ENCODE results near the gene FAM110D. TPM values are rescaled to one million over a fixed set of nuclear protein-coding genes. Genes with fewer than 3 reads are reported as not detected.
A peak's percentile ranks its signal among the peaks of the same experiment; 100 is the strongest.

The FAM110D gene
- total RNA-seq, 1 experiment from 2014 or later, result not detected

DNA sequence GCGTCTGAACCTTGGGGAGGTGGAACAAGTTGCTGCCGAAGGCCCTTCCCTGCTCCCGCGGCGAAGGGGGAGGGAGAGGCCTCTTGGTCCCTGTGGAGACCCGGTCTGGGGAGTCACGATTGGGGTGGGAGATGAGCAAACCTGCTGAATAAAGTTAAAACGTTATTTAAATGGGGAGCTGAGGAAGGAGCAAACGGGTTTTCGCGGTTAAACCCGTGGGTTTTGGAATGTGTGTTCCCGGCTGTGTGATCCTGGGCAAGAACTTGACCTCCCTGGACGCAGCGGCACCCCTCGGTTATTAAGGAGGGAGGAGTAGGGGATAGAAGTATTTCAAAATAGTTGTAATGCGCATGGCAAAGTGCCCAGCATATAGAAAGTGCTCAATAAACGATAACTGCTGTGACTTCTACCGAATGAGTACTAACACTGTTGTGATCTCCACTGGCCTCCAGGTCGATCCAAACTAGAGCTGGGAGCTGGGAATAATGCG is 3.4 kb downstream of the FAM110D start:
- peak overlapping the region; percentile 67 for H3K4me3 Mint-ChIP-seq (ENCODE audit: low read depth, unreplicated experiment)
- CTCF ChIA-PET, result interaction anchor here (0.6 kb wide), 1 partner anchor 71 kb away, joined by 3 read pairs; the partner anchor contains the start of gene CEP85
- TF ChIP-seq, protein P1, sequence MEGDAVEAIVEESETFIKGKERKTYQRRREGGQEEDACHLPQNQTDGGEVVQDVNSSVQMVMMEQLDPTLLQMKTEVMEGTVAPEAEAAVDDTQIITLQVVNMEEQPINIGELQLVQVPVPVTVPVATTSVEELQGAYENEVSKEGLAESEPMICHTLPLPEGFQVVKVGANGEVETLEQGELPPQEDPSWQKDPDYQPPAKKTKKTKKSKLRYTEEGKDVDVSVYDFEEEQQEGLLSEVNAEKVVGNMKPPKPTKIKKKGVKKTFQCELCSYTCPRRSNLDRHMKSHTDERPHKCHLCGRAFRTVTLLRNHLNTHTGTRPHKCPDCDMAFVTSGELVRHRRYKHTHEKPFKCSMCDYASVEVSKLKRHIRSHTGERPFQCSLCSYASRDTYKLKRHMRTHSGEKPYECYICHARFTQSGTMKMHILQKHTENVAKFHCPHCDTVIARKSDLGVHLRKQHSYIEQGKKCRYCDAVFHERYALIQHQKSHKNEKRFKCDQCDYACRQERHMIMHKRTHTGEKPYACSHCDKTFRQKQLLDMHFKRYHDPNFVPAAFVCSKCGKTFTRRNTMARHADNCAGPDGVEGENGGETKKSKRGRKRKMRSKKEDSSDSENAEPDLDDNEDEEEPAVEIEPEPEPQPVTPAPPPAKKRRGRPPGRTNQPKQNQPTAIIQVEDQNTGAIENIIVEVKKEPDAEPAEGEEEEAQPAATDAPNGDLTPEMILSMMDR (IDR thresholded peaks at IDR 0.05; ENCODE audit: unreplicated experiment), result no peak
- no TSS peak for BruUV-seq (replicated peaks)
- no peaks in the 10 kb centered on the region for H3K9me3 Mint-ChIP-seq (ENCODE audit: low read depth, unreplicated experiment)
- H3K27ac Mint-ChIP-seq (ENCODE audit: unreplicated experiment), result peak overlapping the region; percentile 21
- no peak for DNase-seq
- intact Hi-C loops (cut with micrococcal nuclease; ENCODE audit: unreplicated experiment), result loop anchor here (5.0 kb wide), 1 partner anchor 55 kb away; no protein-coding TSS in a partner anchor
- peaks cover 13% of the 10 kb centered on the region for H3K27me3 Mint-ChIP-seq (ENCODE audit: unreplicated experiment)
- H3K4me1 Mint-ChIP-seq (ENCODE audit: low read depth, unreplicated experiment), result no peaks in the 10 kb centered on the region
- peaks cover 11% of the 10 kb centered on the region for H3K36me3 Mint-ChIP-seq (ENCODE audit: insufficient read depth, unreplicated experiment)

DNA sequence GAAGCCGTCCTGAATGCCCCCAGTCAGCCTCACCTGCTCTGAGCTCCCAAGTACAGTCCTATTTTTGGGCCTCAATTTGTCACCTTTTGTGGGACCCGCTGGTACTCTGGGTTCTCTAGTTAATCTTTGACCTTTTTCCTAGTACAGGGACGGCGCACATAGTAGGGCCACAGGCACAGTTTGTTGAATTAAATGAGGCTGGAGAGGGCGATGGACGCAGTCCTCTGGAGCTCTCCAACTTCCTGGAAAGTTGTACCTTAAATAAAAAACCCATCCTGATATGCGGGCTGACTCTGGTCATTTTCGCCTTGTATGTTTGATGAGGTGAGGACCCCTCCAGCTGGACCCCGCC is 4.8 kb downstream of the FAM110D start:
- CTCF ChIA-PET, result no interaction called here
- peaks cover 11% of the 10 kb centered on the region for H3K36me3 Mint-ChIP-seq (ENCODE audit: insufficient read depth, unreplicated experiment)
- DNase-seq, result no peak
- peaks cover 13% of the 10 kb centered on the region for H3K27me3 Mint-ChIP-seq (ENCODE audit: unreplicated experiment)
- no peaks in the 10 kb centered on the region for H3K4me1 Mint-ChIP-seq (ENCODE audit: low read depth, unreplicated experiment)
- no peak overlapping the region for H3K4me3 Mint-ChIP-seq (ENCODE audit: low read depth, unreplicated experiment)
- no peaks in the 10 kb centered on the region for H3K9me3 Mint-ChIP-seq (ENCODE audit: low read depth, unreplicated experiment)
- no TSS peak for BruUV-seq (replicated peaks)
- TF ChIP-seq, protein P1 (IDR thresholded peaks at IDR 0.05; ENCODE audit: unreplicated experiment), result no peak
- no peak overlapping the region for H3K27ac Mint-ChIP-seq (ENCODE audit: unreplicated experiment)
- intact Hi-C loops (cut with micrococcal nuclease; ENCODE audit: unreplicated experiment), result loop anchor here (5.0 kb wide), 1 partner anchor 56 kb away; no protein-coding TSS in a partner anchor

DNA sequence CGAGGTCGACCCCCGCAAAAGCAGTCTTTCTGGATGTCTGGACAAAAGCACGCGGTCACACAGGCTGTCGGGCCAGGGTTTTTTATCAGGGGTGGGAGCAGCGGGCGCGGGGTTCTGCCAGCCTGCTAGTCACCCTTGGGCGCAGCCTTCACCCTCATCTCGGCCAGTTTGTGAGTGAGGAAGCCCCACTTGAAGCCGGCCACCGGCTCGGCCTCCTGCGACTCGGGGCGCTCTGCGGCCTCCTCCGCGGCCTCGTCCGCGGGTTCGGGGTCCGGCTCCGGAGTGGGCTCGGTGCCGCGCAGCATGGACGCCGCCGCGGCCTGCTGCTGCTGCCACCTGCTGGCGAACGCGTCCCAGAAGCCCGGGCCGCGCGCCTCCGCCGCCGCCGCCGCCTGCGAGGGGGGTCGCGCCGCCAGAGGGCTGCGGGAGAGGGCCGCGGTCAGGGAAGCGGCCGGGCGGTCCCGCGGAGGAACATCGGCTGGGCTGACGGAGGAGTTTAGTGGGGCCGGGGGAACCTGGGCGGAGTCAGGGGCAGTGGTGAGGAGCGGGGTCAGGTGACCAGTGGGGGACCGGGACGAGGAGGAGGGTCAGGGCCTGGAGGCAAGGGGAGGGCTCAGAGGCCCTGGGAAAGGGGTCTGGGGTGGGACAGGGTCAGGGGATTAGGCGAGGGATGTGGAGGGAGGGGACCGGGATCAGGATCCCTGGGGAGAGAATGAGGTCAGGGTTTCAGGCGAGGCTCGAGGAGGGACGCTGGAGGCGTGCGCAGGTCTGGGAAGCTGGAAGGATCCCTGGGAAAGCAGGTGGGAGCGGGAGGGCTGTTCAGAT is 5.4 kb downstream of the FAM110D start:
- Mint-ChIP-seq H3K36me3 (ENCODE audit: insufficient read depth, unreplicated experiment) (peaks cover 11% of the 10 kb centered on the region), H3K27ac (ENCODE audit: unreplicated experiment) (no peak overlapping the region), H3K4me3 (ENCODE audit: low read depth, unreplicated experiment) (peak overlapping the region; percentile 50), H3K27me3 (ENCODE audit: unreplicated experiment) (peaks cover 13% of the 10 kb centered on the region), H3K9me3 (ENCODE audit: low read depth, unreplicated experiment) (no peaks in the 10 kb centered on the region), H3K4me1 (ENCODE audit: low read depth, unreplicated experiment) (no peaks in the 10 kb centered on the region)
- BruUV-seq (replicated peaks), result no TSS peak
- TF ChIP-seq, protein P1 (IDR thresholded peaks at IDR 0.05; ENCODE audit: unreplicated experiment), result peak; percentile 63
- CTCF ChIA-PET, result no interaction called here
- intact Hi-C loops (cut with micrococcal nuclease; ENCODE audit: unreplicated experiment), result loop anchor here (5.0 kb wide), 1 partner anchor 57 kb away; no protein-coding TSS in a partner anchor
- DNase-seq, result peak; percentile 59

DNA sequence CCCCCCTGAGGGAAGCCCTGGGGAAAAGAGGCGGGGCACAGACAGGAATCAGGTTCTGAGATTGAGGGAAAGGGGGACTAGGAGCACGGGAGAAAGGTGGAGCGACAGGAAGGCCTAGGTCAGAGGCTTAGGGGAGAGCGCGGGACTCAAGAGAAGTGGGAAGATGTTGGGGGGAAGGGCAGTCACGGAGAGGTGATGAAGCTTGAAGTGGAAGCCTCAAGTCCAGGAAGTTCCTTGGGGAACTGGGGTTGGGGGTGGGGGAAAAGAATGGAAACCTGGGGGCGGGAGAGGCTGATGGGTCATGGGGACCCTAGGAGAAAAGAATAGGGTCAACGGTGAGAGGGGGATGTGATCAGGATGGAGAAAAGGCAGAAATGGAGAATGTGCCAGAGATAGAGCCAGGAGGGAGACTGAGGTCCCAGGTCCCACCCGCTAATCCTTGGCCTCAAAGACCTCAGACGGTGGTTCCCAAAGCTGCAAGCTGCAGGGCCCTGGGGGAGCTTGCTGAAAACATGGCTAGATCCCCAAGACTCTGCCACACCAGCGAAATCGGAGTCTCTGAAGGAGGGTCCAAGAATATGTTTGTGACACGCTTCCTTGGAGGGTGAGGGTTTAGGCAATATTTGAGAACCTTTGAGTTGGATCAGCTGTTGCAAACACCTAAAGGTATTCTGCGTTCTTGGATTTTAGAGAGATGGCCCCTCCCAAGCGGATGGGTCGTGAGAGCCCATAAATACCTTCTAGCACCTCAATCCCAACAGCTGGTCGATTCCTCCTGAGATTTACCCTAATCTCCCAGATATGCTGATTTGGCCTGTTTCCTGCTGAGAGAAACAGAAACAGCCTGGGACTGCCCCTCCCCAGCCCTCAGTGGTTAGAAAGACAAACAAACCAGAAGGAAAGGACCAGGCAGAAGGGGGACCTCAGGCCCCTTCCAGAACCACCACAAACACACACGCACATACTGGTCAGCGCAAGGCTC is 6.3 kb downstream of the FAM110D start:
- Mint-ChIP-seq H3K36me3 (ENCODE audit: insufficient read depth, unreplicated experiment) (peaks cover 20% of the 10 kb centered on the region), H3K4me1 (ENCODE audit: low read depth, unreplicated experiment) (no peaks in the 10 kb centered on the region), H3K4me3 (ENCODE audit: low read depth, unreplicated experiment) (peak overlapping the region; percentile 50), H3K9me3 (ENCODE audit: low read depth, unreplicated experiment) (no peaks in the 10 kb centered on the region), H3K27me3 (ENCODE audit: unreplicated experiment) (peaks cover 13% of the 10 kb centered on the region), H3K27ac (ENCODE audit: unreplicated experiment) (no peak overlapping the region)
- DNase-seq, result no peak
- no TSS peak for BruUV-seq (replicated peaks)
- intact Hi-C loops (cut with micrococcal nuclease; ENCODE audit: unreplicated experiment), result loop anchor here (5.0 kb wide), 1 partner anchor 58 kb away; no protein-coding TSS in a partner anchor
- CTCF ChIA-PET, result no interaction called here
- TF ChIP-seq, protein P1 (IDR thresholded peaks at IDR 0.05; ENCODE audit: unreplicated experiment), result no peak
